ENCODE data around the gene ANKRD10. TPM values are rescaled to one million over a fixed set of nuclear protein-coding genes. Genes with fewer than 3 reads are reported as not detected.

The ANKRD10 gene
- total RNA-seq, 2 donors from 2014 or later: 180 to 207 TPM

GRCh38 chr13:110874508-110874960 is 40.3 kb downstream of the ANKRD10 start:
- Mint-ChIP-seq H3K36me3 (ENCODE audit: low read depth) (peaks cover under 1% of the 10 kb centered on the region), H3K4me1 (peaks cover 6% of the 10 kb centered on the region), H3K27me3 (peaks cover 11% of the 10 kb centered on the region), H3K27ac (peak overlapping the region; percentile 61), H3K9me3 (no peaks in the 10 kb centered on the region), H3K4me3 (no peak overlapping the region)
- peak; percentile 61 for ATAC-seq (replicated peaks)

GRCh38 chr13:110873639-110874507 is 41.0 kb downstream of the ANKRD10 start:
- H3K27me3 Mint-ChIP-seq: peaks cover 14% of the 10 kb centered on the region
- H3K4me1 Mint-ChIP-seq: peaks cover 6% of the 10 kb centered on the region
- no peaks in the 10 kb centered on the region for H3K36me3 Mint-ChIP-seq (ENCODE audit: low read depth)
- no peak overlapping the region for H3K27ac Mint-ChIP-seq
- ATAC-seq (replicated peaks): no peak
- H3K9me3 Mint-ChIP-seq: no peaks in the 10 kb centered on the region
- H3K4me3 Mint-ChIP-seq: no peak overlapping the region

GRCh38 chr13:110872768-110873638 is 41.9 kb downstream of the ANKRD10 start:
- Mint-ChIP-seq H3K4me1 (peaks cover 6% of the 10 kb centered on the region), H3K36me3 (ENCODE audit: low read depth) (no peaks in the 10 kb centered on the region), H3K27ac (no peak overlapping the region), H3K9me3 (no peaks in the 10 kb centered on the region), H3K27me3 (peaks cover 14% of the 10 kb centered on the region), H3K4me3 (no peak overlapping the region)
- ATAC-seq (replicated peaks): no peak

- no peaks in the 10 kb centered on the region for H3K9me3 Mint-ChIP-seq
- H3K27me3 Mint-ChIP-seq: peaks cover 19% of the 10 kb centered on the region
- H3K4me1 Mint-ChIP-seq: peaks cover 6% of the 10 kb centered on the region
- H3K36me3 Mint-ChIP-seq (ENCODE audit: low read depth): no peaks in the 10 kb centered on the region
- H3K4me3 Mint-ChIP-seq: no peak overlapping the region
- no peak overlapping the region for H3K27ac Mint-ChIP-seq
- no peak for ATAC-seq (replicated peaks)
Observed at GRCh38 chr13:110872034-110872767, 42.7 kb downstream of the ANKRD10 start.

- peak; percentile 85 for ATAC-seq (replicated peaks)
- H3K9me3 Mint-ChIP-seq: no peaks in the 10 kb centered on the region
- H3K27me3 Mint-ChIP-seq: peaks cover 32% of the 10 kb centered on the region
- H3K4me3 Mint-ChIP-seq: peak overlapping the region; percentile 15
- peaks cover 5% of the 10 kb centered on the region for H3K4me1 Mint-ChIP-seq
- H3K27ac Mint-ChIP-seq: no peak overlapping the region
- no peaks in the 10 kb centered on the region for H3K36me3 Mint-ChIP-seq (ENCODE audit: low read depth)
Observed at GRCh38 chr13:110869805-110870706, 44.8 kb downstream of the ANKRD10 start.

- no peaks in the 10 kb centered on the region for H3K9me3 Mint-ChIP-seq
- H3K36me3 Mint-ChIP-seq (ENCODE audit: low read depth): no peaks in the 10 kb centered on the region
- no peaks in the 10 kb centered on the region for H3K4me1 Mint-ChIP-seq
- peak overlapping the region; percentile 15 for H3K4me3 Mint-ChIP-seq
- no peak overlapping the region for H3K27ac Mint-ChIP-seq
- H3K27me3 Mint-ChIP-seq: peaks cover 32% of the 10 kb centered on the region
- ATAC-seq (replicated peaks): no peak
Observed at GRCh38 chr13:110869231-110869804, 45.6 kb downstream of the ANKRD10 start.

- Mint-ChIP-seq H3K4me1 (no peaks in the 10 kb centered on the region), H3K36me3 (ENCODE audit: low read depth) (no peaks in the 10 kb centered on the region), H3K27ac (no peak overlapping the region), H3K4me3 (no peak overlapping the region), H3K9me3 (no peaks in the 10 kb centered on the region), H3K27me3 (peaks cover 35% of the 10 kb centered on the region)
- ATAC-seq (replicated peaks): no peak
Observed at GRCh38 chr13:110868720-110869119, 46.1 kb downstream of the ANKRD10 start.

- Mint-ChIP-seq H3K27me3 (peaks cover 40% of the 10 kb centered on the region), H3K9me3 (no peaks in the 10 kb centered on the region), H3K36me3 (ENCODE audit: low read depth) (no peaks in the 10 kb centered on the region), H3K4me3 (no peak overlapping the region), H3K4me1 (no peaks in the 10 kb centered on the region), H3K27ac (no peak overlapping the region)
- ATAC-seq (replicated peaks): no peak
Observed at GRCh38 chr13:110867380-110867779, 47.5 kb downstream of the ANKRD10 start.

GRCh38 chr13:110866491-110867170 is 48.2 kb downstream of the ANKRD10 start:
- H3K4me3 Mint-ChIP-seq: no peak overlapping the region

GRCh38 chr13:110863685-110864084 is 51.2 kb downstream of the ANKRD10 start:
- H3K27ac Mint-ChIP-seq: no peak overlapping the region
- no peaks in the 10 kb centered on the region for H3K9me3 Mint-ChIP-seq
- H3K27me3 Mint-ChIP-seq: peaks cover 31% of the 10 kb centered on the region
- H3K36me3 Mint-ChIP-seq (ENCODE audit: low read depth): no peaks in the 10 kb centered on the region
- H3K4me1 Mint-ChIP-seq: no peaks in the 10 kb centered on the region
- ATAC-seq (replicated peaks): no peak
- H3K4me3 Mint-ChIP-seq: no peak overlapping the region

More at GRCh38 chr13:110866491-110867170, 48.2 kb downstream of the ANKRD10 start:
- Mint-ChIP-seq H3K27ac (no peak overlapping the region), H3K4me1 (no peaks in the 10 kb centered on the region), H3K27me3 (peaks cover 41% of the 10 kb centered on the region), H3K9me3 (no peaks in the 10 kb centered on the region), H3K36me3 (ENCODE audit: low read depth) (no peaks in the 10 kb centered on the region)
- ATAC-seq (replicated peaks): no peak

GRCh38 chr13:110860983-110861382 is 53.9 kb downstream of the ANKRD10 start:
- H3K4me3 Mint-ChIP-seq: no peak overlapping the region
- no peak for ATAC-seq (replicated peaks)
- peaks cover 3% of the 10 kb centered on the region for H3K9me3 Mint-ChIP-seq
- H3K4me1 Mint-ChIP-seq: peaks cover 6% of the 10 kb centered on the region
- no peak overlapping the region for H3K27ac Mint-ChIP-seq
- peaks cover 17% of the 10 kb centered on the region for H3K27me3 Mint-ChIP-seq
- H3K36me3 Mint-ChIP-seq (ENCODE audit: low read depth): no peaks in the 10 kb centered on the region

- no peak overlapping the region for H3K4me3 Mint-ChIP-seq
- H3K4me1 Mint-ChIP-seq: peaks cover 6% of the 10 kb centered on the region
- peaks cover 3% of the 10 kb centered on the region for H3K9me3 Mint-ChIP-seq
- H3K27ac Mint-ChIP-seq: peak overlapping the region; percentile 39
- H3K36me3 Mint-ChIP-seq (ENCODE audit: low read depth): no peaks in the 10 kb centered on the region
- peak; percentile 70 for ATAC-seq (replicated peaks)
- no peaks in the 10 kb centered on the region for H3K27me3 Mint-ChIP-seq
Observed at GRCh38 chr13:110856942-110857835, 57.7 kb downstream of the ANKRD10 start.
